SU-DHL-6 (cell line): Measurements from ENCODE around the gene COL23A1.
A peak's percentile ranks its signal among the peaks of the same experiment; 100 is the strongest.

Experiments used
- H2AFZ ChIP-seq: fragments of 200-600 bp; sonication (generic); 2 replicates; pipeline ENCODE4 v1.6.1; 2014; ENCODE audit warnings: low read depth, mild to moderate bottlenecking, moderate library complexity, mixed read lengths, antibody characterized with exemption, low read length; ENCODE audit not compliant: severe bottlenecking
- H3F3A ChIP-seq: fragments of 200-600 bp; shearing (Covaris generic); 2 replicates; pipeline ENCODE4 v1.6.0; 2016; ENCODE audit warnings: antibody characterized with exemption, mild to moderate bottlenecking; ENCODE audit not compliant: insufficient read depth
- H3K27ac ChIP-seq: fragments of 200-600 bp; sonication (generic); 2 replicates; pipeline ENCODE4 v1.5.1; 2016; ENCODE audit warnings: low read depth, mild to moderate bottlenecking, low read length, moderate library complexity, mixed read lengths
- H3K27me3 ChIP-seq: fragments of 200-600 bp; sonication (generic), shearing (Covaris generic); 2 replicates; pipeline ENCODE4 v1.6.0; 2014; ENCODE audit warnings: mild to moderate bottlenecking, low read length
- H3K36me3 ChIP-seq: fragments of 200-600 bp; sonication (generic); 2 replicates; pipeline ENCODE4 v1.6.1; 2014; ENCODE audit warnings: mild to moderate bottlenecking, low read length, mixed read lengths
- H3K4me2 ChIP-seq: fragments of 300-600, 200-600 bp; shearing (Covaris generic), sonication (generic); 2 replicates; pipeline ENCODE4 v1.6.0; 2014; ENCODE audit warnings: low read length, low read depth, mild to moderate bottlenecking; ENCODE audit not compliant: poor library complexity, severe bottlenecking
- H3K4me3 ChIP-seq: fragments of 200-600 bp; sonication (generic); 2 replicates; pipeline ENCODE4 v1.5.1; 2014; ENCODE audit warnings: antibody characterized with exemption, low read length, mild to moderate bottlenecking, mixed read lengths; ENCODE audit not compliant: insufficient read depth, poor library complexity, severe bottlenecking
- H3K79me2 ChIP-seq: fragments of 200-600 bp; sonication (generic); 2 replicates; pipeline ENCODE4 v1.6.1; 2014; ENCODE audit warnings: mild to moderate bottlenecking, low read length, moderate library complexity; ENCODE audit not compliant: insufficient read depth
- H3K9ac ChIP-seq: fragments of 200-600 bp; sonication (generic); 2 replicates; pipeline ENCODE4 v1.7.0; 2014; ENCODE audit warnings: mild to moderate bottlenecking, low read length
- H3K9me2 ChIP-seq: fragments of 200-600 bp; sonication (generic); replicated peaks from 2 replicates; pipeline ENCODE4 v1.6.1; 2014; ENCODE audit warnings: low read length; ENCODE audit not compliant: insufficient read depth
- H3K9me3 ChIP-seq: fragments of 200-600 bp; sonication (generic); 2 replicates; pipeline ENCODE4 v1.6.1; 2014; ENCODE audit warnings: low read length, mixed read lengths; ENCODE audit not compliant: insufficient read depth
- H4K20me1 ChIP-seq: fragments of 200-600 bp; sonication (generic); 2 replicates; pipeline ENCODE4 v1.6.1; 2014; ENCODE audit warnings: low read depth, mild to moderate bottlenecking, antibody characterized with exemption, low read length, moderate library complexity, mixed read lengths
- EZH2phosphoT487 ChIP-seq: fragments of 200-600 bp; sonication (generic), shearing (Covaris generic); conservative IDR thresholded peaks from 2 replicates; pipeline ENCODE4 v1.6.1; 2018; ENCODE audit warnings: mild to moderate bottlenecking, antibody characterized with exemption, low read length, moderate library complexity, mixed read lengths
- TF ChIP-seq, protein P1 (sequence below): fragments of 200-600 bp; sonication (generic); IDR thresholded peaks from one replicate; pipeline ENCODE4 v1.5.1; 2017; ENCODE audit warnings: antibody characterized with exemption, mild to moderate bottlenecking, low read length, moderate library complexity; ENCODE audit not compliant: insufficient read depth, poor library complexity, severe bottlenecking

Gene COL23A1

DNA sequence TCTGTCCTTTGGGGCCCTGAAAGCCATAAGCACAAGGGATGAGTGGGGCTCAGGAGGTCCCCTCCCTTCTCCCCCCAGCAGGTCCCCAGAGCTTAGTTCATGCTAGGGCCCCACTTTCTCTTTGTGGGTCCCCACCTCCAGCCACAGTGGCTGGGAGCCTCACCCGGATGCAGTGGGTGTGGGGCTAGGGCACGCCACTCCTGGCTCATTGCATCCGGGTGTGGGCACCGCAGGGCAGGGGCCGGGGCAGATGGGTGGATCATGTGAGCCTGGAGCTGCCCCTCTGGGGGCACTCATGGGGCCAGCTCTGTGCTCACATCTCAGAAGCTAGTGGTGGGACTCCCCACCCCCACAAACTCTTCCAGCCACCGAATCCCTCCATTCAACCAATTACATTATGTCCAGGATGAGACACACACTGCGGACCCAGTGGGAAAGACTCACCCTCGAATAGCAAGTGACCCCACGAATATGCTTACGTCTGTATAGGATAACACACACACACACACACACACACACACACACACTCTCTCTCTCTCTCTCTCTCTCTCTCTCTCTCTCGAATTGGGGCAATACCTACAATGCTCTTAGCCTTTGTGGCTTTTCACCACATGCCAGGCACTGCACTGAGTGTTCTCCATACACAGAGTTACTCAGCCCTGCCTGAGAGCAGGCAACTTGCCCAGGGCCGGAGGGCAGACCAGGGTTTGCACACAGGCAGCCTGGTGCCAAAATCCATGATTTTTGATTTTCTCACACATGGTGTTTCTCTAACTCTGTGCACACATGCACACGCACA lies 340.8 kb downstream of the COL23A1 start:
- no peaks in the 10 kb centered on the region for H4K20me1 ChIP-seq
- peak overlapping the region; percentile 22 for H3K27ac ChIP-seq
- TF ChIP-seq, protein P1, sequence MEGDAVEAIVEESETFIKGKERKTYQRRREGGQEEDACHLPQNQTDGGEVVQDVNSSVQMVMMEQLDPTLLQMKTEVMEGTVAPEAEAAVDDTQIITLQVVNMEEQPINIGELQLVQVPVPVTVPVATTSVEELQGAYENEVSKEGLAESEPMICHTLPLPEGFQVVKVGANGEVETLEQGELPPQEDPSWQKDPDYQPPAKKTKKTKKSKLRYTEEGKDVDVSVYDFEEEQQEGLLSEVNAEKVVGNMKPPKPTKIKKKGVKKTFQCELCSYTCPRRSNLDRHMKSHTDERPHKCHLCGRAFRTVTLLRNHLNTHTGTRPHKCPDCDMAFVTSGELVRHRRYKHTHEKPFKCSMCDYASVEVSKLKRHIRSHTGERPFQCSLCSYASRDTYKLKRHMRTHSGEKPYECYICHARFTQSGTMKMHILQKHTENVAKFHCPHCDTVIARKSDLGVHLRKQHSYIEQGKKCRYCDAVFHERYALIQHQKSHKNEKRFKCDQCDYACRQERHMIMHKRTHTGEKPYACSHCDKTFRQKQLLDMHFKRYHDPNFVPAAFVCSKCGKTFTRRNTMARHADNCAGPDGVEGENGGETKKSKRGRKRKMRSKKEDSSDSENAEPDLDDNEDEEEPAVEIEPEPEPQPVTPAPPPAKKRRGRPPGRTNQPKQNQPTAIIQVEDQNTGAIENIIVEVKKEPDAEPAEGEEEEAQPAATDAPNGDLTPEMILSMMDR = no peak
- no peak for TF ChIP-seq EZH2phosphoT487
- H3K36me3 ChIP-seq = no peaks in the 10 kb centered on the region
- H3K4me3 ChIP-seq = no peak overlapping the region
- H3K9ac ChIP-seq = no peak overlapping the region
- H3K9me2 ChIP-seq = no peaks in the 10 kb centered on the region
- H3F3A ChIP-seq = no peaks in the 10 kb centered on the region
- peak overlapping the region; percentile 6 for H3K4me2 ChIP-seq
- H2AFZ ChIP-seq = no peak overlapping the region
- no peaks in the 10 kb centered on the region for H3K79me2 ChIP-seq
- no peaks in the 10 kb centered on the region for H3K9me3 ChIP-seq
- H3K27me3 ChIP-seq = no peaks in the 10 kb centered on the region

- Histone ChIP-seq H4K20me1 (no peaks in the 10 kb centered on the region), H3K4me2 (no peak overlapping the region), H3K27ac (no peak overlapping the region), H3K9ac (no peak overlapping the region), H3K9me2 (no peaks in the 10 kb centered on the region), H3K4me3 (no peak overlapping the region), H3K9me3 (no peaks in the 10 kb centered on the region), H3K79me2 (no peaks in the 10 kb centered on the region), H3K27me3 (no peaks in the 10 kb centered on the region), H2AFZ (no peak overlapping the region), H3F3A (no peaks in the 10 kb centered on the region), H3K36me3 (no peaks in the 10 kb centered on the region)
- TF ChIP-seq, protein P1 = no peak
- TF ChIP-seq EZH2phosphoT487 = no peak
Observed at GRCh38 chr5:178248750-178249149, 341.4 kb downstream of the COL23A1 start.

DNA sequence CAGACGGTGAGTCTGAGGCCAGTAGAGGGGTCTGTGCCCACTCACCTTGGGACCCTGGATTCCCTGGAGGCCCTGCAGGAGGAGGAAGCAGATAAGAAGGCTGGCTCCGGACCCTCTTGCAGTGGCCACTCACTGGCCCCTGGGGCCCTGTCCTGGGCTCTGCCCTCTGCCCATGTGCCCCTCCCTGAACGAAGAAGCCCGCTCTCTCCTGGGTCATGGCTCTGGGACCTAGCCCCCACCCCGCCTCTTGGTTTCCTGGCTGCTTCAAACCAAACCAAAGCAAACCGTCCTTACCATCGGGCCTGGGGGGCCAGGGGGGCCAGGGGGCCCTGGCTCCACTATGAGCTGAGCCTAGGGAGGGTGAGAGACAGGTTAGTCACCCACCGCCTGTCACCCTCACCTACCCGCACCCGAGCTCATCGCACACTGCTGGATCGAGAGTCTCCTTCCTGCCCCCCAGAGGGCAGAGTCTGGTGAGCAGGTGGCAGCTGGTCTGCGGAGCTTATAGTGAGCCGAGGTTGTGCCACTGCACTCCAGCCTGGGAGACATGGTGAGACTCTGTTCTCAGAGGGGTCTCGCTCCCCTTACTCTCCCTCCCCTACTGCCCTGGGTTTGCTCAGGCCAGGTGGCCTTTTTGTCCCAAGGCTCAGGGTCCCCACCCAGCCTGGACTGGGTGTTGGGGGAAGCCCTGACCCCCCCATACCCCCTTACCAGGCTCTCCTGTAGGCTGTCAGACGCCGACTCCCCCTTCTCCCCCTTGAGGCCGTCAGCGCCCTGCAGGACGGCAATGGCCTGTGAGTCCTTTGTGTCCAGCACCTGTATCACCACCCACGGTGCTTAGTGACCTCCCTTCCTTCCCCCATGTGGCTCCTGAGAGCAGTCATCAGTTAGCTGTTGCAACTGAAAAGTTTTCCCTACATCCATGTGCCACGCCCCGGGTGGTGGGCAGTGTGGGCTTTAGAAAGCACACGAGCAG lies 342.4 kb downstream of the COL23A1 start:
- H4K20me1 ChIP-seq = no peaks in the 10 kb centered on the region
- no peak overlapping the region for H3K4me3 ChIP-seq
- TF ChIP-seq, protein P1 = no peak
- TF ChIP-seq EZH2phosphoT487 = no peak
- no peak overlapping the region for H2AFZ ChIP-seq
- H3K27ac ChIP-seq = no peak overlapping the region
- H3K9me2 ChIP-seq = no peaks in the 10 kb centered on the region
- no peak overlapping the region for H3K4me2 ChIP-seq
- no peaks in the 10 kb centered on the region for H3K36me3 ChIP-seq
- H3F3A ChIP-seq = no peaks in the 10 kb centered on the region
- no peaks in the 10 kb centered on the region for H3K79me2 ChIP-seq
- H3K9ac ChIP-seq = no peak overlapping the region
- no peaks in the 10 kb centered on the region for H3K9me3 ChIP-seq
- no peaks in the 10 kb centered on the region for H3K27me3 ChIP-seq
